T-helper 1 cell treated with Interleukin-12 subunit alpha and Interleukin-12 subunit beta and Interleukin-4 antibody, amounts not matched to agents 30 ng/mL and 1 ng/mL, for 36 hours (primary cell): ENCODE results near the gene RBP5. TPM values are rescaled to one million over a fixed set of nuclear protein-coding genes. Genes with fewer than 3 reads are reported as not detected.

Experiments used
- intact Hi-C: fragments of 100-400 bp; cut with micrococcal nuclease; formaldehyde crosslinking; loops from one replicate; pipeline ENCODE4 v1.15.1; 2024
- total RNA-seq: library from RNA; stranded (reverse); gene quantifications from 2 replicates; pipeline ENCODE4 v1.2.3, GENCODE V29; 2022

RBP5 gene
- total RNA-seq, 1 donor from 2014 or later = 0.27 TPM

DNA sequence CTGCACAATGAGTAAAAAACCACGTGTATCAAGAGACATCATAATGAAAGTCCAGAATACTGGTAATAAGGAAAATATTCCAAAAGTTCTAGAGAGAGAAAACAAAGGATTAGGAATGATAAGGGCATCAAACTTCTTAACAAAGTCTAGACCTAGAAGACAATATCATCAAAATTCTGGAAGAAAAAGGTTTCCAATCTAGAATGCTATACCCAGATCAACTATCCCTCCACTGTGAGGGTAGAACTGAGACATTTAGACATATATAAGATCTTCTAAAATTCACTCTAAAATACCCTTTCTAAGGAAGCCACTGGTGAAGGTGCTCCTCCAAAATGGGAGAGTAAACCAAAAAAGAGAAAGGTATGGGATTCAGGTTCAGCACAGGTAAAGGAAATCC, 22.6 kb downstream of the RBP5 start:
- intact Hi-C loops = loop anchor here (5.0 kb wide), 1 partner anchor 499 kb away; the partner anchor contains the start of gene CHD4

GRCh38 chr12:7103837-7104584, 24.7 kb downstream of the RBP5 start:
- intact Hi-C loops = no loop called here

DNA sequence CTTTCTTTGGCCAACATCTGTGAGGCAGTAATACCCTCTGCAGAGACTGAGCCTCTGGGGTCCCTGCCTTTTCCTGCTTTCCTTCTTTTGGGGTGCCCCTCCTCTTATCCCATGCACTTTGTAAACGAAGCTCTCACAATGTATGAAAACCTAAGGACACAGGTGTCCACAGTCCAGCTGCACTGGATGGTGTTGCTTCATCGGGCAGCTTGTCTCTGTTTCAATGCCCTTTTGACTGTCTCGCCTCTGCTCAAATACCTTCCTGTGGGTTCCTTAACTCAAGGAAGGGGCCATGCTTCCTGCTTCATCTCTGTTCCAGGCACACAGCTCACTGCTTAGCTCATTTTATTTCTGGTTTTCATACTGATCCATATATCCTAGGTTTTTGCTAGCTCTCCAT, 26.1 kb downstream of the RBP5 start:
- intact Hi-C loops = no loop called here

GRCh38 chr12:7101694-7102131, 27.0 kb downstream of the RBP5 start:
- intact Hi-C loops = no loop called here

DNA sequence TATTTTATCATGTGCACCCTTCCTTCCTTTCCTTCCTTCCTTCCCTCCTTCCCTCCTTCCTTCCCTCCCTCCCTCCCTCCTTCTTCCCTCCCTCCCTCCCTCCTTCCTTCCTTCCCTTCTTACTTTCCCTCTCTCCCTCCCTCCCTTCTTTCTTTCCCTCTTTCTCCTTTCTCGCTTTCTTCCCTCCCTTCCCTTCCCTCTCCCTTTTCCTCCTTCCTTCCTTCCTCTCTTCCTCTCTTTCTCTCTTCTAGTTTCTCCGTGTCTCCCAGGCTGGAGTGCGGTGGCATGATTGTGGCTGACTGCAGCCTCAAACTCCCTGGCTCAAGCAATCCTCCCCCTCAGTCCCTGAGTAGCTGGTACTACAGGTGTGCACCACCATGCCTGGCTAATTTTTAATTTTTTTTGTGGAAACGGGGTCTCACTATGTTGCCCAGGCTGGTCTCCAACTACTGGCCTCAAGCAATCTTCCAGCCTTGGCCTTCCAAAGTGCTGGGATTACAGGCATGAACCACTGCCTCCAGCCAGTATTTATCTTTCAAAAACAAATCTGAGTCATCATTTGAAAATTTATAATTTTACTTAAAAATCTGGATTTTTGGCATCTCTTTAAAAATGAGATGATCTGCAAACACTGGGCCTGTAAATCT, 27.5 kb downstream of the RBP5 start:
- intact Hi-C loops = no loop called here

DNA sequence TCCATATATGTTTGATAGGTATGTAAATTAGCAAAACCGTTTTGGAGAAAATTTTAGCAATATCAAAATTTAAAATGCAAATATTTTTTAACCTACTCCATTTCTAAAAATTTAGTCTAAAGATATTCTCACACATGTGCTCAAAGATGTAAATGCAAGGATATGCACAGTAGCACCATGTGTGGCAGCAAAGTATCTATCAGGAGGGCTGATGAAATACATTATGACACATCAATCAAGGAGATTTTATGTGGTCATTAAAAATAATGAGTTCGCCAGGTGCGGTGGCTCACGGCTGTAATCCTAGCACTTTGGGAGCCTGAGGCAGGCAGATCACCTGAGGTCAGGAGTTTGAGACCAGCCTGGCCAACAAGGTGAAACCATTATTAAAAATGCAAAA, 28.4 kb downstream of the RBP5 start:
- intact Hi-C loops = no loop called here

DNA sequence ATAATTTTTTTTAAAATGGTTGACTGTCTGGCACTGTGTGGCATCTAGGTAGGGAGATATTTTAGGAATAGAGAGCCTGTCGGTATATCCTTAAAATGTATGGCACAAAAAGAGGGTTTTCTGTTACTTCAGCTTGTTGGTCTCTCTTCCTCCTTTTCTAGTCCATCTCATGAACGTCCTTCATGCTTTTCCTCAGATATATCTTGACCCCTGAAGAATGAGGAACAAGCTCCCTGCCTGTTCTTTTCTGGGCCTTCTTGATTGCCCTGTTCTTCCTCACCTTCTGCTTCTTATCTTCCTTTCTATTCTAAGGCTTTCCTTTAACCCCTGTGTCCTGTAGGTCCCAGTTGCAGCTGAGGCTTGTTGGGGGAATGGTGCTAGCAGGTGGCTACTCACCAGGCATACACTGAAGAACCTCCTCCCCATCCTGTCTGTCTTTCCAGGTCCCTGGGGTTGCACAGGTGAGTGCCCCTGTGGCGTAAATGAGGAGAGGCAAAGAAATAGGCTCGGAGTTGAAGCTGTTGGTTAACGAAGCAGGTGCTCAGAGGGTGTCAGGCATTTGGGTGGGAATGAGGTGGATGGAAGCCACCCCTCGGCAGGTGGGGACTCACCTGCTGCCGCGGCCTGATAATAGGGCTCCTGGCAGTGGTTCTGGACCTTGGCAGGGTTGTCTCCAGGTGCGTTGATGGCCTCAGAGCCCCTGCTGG, 29.2 kb downstream of the RBP5 start:
- intact Hi-C loops = no loop called here

- intact Hi-C loops = no loop called here
Measured at GRCh38 chr12:7096979-7097378, 31.7 kb downstream of the RBP5 start.

GRCh38 chr12:7096006-7096932, 32.4 kb downstream of the RBP5 start:
- intact Hi-C loops = no loop called here

DNA sequence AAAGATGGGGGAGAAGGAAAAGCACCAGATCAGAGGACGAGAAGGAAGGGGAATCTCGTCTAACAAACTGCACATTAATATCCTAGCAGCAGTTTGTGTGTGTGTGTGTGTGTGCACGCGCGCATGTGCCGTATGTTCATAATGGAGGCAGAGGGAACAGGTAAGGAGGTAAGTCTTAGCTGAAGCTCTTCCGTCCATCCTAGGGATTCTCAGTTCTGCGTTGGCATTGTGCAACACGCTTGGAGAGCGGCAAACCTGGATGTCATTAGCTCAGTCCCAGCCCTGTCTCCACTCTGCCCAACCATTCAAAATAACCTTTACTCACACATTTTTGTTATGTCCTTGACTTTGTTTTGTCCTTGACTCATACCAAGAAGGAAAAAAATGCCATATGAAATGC, 34.8 kb downstream of the RBP5 start:
- intact Hi-C loops = no loop called here

DNA sequence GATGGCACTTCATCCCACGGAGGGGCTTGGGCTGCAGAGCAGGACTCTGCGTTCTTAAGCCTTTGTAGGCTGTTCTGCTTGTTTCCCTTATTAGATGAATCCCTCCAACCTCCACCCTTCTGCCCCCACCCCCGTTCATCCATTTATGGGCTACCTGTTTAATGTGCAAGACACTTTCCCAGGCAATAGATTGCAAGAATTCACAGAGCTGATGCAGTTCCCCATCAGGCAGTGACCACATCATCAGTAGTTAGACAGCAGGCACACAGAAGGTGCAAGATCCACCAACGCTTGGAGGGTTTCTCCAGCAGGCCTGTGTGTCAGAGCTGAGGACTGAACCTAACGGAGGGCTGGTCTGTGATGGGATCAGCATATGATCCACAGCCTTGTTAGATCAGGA, 35.2 kb downstream of the RBP5 start:
- intact Hi-C loops = no loop called here

DNA sequence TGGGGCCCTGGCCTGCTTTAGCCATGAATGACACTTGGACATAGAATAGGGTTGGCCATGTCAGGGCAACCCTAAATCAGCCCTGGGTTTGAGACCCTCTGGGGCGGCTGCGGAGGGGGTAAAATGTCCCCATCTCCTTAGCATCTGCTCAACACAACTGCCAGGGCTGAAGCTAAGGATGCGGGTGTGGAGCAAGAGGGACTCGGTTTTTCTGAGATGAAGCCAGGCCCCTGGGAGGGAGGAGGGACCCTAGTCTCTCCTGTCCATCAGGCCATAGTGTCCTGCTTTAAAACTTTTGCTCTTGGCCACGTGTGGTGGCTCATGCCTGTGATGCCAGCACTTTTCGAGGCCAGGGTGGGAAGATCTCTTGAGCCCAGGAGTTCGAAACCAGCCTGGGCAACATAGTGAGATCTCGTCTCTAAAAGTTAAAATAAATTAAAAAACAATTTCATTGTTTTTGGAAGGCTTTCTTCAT, 35.7 kb downstream of the RBP5 start:
- intact Hi-C loops = loop anchor here (1.0 kb wide), 6 partner anchors 16 to 224 kb away; partner anchors contain the start of genes C12orf57, C1RL, EMG1 and LPCAT3

DNA sequence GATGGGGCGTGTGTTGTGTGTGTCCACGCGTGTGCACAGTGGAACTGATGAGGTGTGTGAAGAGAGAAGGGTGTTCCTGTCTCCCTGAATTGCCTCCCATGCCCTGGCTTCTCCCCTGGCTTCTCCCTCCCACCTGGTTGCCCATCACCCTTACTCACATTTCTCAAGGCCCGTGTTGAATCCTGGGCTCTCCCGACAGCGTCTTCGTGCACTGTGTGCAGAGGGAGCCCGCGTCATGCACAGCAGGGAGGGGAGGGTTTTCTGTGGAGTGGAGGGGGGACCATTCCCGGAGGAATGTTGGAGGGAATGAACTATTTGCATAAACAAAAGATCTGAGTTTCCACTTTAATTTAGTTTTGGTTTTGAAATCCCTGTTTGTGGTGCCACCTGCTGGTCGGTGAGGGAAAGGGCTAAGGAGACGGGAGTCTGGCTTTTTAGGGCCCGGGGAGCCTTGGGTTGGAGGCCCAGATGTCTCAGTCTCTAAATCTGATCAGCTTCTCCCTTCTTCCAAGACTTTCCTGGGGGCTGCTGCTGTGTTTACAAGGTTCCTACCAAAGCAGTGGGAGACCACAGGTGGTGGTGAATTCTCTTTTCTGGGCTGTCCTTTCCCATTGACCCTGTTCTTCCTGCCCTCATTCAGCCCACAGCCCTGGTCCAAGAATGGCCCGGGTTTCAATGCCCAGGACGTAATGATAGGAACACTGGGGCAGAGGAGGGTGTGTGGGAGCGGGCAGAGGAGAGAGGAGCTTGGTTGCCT, 36.3 kb downstream of the RBP5 start, which contains the start of gene C1R:
Gene C1R, minus strand, starts transcription at position 217 of the 757 bp plus-strand sequence. Its CDS starts 57 bp downstream, at position 160.
- intact Hi-C loops = loop anchor here (1.0 kb wide), 6 partner anchors 17 to 223 kb away; partner anchors contain the start of genes C12orf57, C1RL, EMG1 and LPCAT3

DNA sequence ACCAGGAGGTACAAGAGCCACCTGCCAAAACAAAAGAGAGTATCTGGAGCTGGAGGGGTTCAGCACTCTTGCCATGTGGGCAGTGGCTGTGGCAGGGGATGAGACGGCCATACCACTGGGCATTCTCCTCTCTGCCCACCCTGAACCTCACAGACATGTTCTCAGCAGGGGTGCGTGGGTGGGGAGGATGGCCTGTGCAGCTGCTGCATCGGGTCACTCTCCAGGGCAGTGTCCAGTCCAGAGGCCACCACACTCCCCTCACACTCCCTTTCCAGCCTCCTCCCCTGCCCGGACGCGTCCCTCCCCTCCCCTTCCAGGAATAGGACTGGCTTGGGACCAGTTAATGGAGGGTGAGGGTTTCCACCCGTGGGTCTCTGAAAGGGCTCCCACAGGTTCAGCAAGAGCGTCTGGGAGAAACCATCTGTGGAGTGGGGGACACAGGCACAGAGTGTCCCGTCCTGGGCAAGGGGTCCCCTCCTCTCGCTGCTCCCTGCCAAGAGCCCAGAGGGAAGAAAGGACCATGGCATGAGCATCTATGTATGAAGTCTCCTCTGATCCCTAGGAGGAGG, 36.9 kb downstream of the RBP5 start:
- intact Hi-C loops = loop anchor here (1.0 kb wide), 6 partner anchors 18 to 222 kb away; partner anchors contain the start of genes C12orf57, C1RL, EMG1 and LPCAT3

- intact Hi-C loops = no loop called here
Measured at GRCh38 chr12:7091171-7091570, 37.5 kb downstream of the RBP5 start.

GRCh38 chr12:7090222-7090998, 38.3 kb downstream of the RBP5 start:
- intact Hi-C loops = no loop called here

DNA sequence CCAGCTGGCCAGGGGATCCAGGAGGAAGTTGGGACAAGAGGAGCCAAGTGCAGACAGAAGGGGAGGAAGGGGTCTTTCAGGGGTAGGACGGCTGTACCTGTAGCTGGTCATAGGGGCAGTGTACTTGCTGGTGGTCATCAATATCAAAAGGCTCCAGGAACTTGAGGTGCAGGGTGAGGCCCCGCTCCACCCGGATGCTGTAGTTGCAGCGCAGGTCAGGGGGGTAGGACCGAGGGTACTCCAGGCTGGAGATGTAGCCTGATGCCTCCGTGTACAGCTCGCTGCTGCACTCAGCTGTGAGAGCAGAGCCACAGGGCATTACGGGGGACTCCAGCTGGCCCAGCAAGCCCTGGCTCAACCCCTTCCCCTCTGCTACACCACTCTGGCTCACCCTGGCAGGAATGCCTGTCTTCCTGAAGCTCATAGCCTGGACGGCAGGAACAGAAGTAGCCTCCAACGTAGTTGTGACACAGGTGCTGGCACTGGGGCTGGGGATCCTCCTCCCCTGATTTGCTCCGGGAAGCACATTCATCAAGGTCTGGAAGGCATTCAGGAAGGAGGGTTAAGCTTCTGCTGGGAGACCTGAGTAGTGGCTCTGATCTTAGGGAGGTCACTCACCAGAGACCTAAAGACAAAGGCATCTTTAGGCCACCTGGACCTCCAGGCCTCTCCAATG, 39.4 kb downstream of the RBP5 start:
- intact Hi-C loops = no loop called here

DNA sequence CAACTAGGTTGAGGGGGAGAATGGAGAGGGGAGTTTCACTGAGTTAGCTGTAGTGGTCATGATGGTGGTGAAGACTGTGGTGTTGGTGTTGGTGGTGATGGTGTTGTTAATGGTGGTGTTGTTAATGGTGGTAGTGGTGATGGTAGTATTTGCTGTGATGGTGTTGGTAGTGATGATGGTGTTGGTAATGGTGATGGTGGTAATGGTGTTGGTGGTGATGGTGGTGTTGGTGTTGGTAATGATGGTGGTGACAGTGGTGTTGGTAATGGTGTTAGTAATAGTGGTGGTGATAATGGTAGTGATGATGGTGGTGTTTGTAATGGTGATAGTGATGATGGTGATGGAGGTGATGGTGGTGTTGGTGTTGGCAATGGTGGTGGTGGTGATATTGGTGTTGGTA, 45.6 kb downstream of the RBP5 start:
- intact Hi-C loops = loop anchor here (1.0 kb wide), 1 partner anchor 29 kb away; no protein-coding TSS in a partner anchor
